HCT116 (cell line): ENCODE results near the gene TSEN34. TPM values are rescaled to one million over a fixed set of nuclear protein-coding genes. Genes with fewer than 3 reads are reported as not detected.

ENCODE experiments used
- ATAC-seq: fragments of 200-7000 bp; cut with Tn5 transposase; 2 replicates; pipeline ENCODE4 v1.9.1; 2020; ENCODE audit warnings: mild to moderate bottlenecking, moderate library complexity
- BruUV-seq: library from RNA; stranded (reverse); fragments of 400-500 nt; replicated peaks from 2 replicates; lab custom pipeline; 2021; lab: Mats Ljungman, UMichigan
- CTCF ChIA-PET: fragments of 300-600 bp; sonication (Branson Sonifier 250); formaldehyde crosslinking; loops from one replicate; lab custom pipeline; 2021; ENCODE audit warnings: antibody characterized with exemption; lab: Charles Lee
- POLR2A ChIA-PET: fragments of 300-600, 350-600 bp; sonication (Branson Sonifier 250); formaldehyde crosslinking; loops from one replicate; lab custom pipeline; 2021; ENCODE audit warnings: antibody characterized with exemption; lab: Charles Lee
- RAD21 ChIA-PET, 2 experiments: fragments of 300-600 bp; sonication (Branson Sonifier 250); formaldehyde crosslinking; loops; one replicate each; lab custom pipeline; 2023; ENCODE audit warnings: low total read pairs in 2 of 2; ENCODE audit not compliant: uncharacterized antibody in 2 of 2, unreplicated experiment in 2 of 2, low non-redundant PET in 1 of 2; lab: Charles Lee
- DNase-seq: peaks from one replicate; pipeline ENCODE4 v3.0.0-alpha.2; 2010; ENCODE audit warnings: low read depth, low spot score
- H2AFZ ChIP-seq: fragments of 200-600 bp; shearing (Covaris generic), sonication (generic); 2 replicates; pipeline ENCODE4 v1.6.1; 2017; ENCODE audit warnings: low read depth, mixed run types, mixed read lengths, antibody characterized with exemption, low read length; ENCODE audit not compliant: poor library complexity, severe bottlenecking
- H3K27ac ChIP-seq: 2 replicates; pipeline ENCODE4 v1.5.1; 2012; ENCODE audit warnings: low read depth, low read length
- H3K27me3 ChIP-seq: fragments of 200-600 bp; sonication (generic); 2 replicates; pipeline ENCODE4 v1.6.1; 2016; ENCODE audit warnings: mixed run types, low read length, mixed read lengths; ENCODE audit not compliant: insufficient read depth
- H3K36me3 ChIP-seq, 2 experiments: fragments of 200-500 bp in 1 of 2; fragments of 200-600 bp in 1 of 2; sonication (Bioruptor generic) in 1 of 2; sonication (generic) in 1 of 2; 2 replicates each; pipeline versions ENCODE4 v1.5.1 to v1.6.1; 2014 to 2016; ENCODE audit warnings: low read length in 2 of 2, inconsistent platforms in 1 of 2, mixed read lengths in 1 of 2, mixed run types in 1 of 2; ENCODE audit not compliant: insufficient read depth in 2 of 2, control insufficient read depth in 1 of 2
- H3K4me1 ChIP-seq, 2 experiments: fragments of 200-600 bp in 1 of 2; sonication (generic) in 1 of 2; 2 replicates each; pipeline versions ENCODE4 v1.5.1 to v1.6.1; 2012 to 2017; ENCODE audit warnings: low read length in 2 of 2, inconsistent platforms in 1 of 2, mild to moderate bottlenecking in 1 of 2, mixed read lengths in 1 of 2, mixed run types in 1 of 2, moderate library complexity in 1 of 2; ENCODE audit not compliant: insufficient read depth in 2 of 2, control insufficient read depth in 1 of 2
- H3K4me2 ChIP-seq: fragments of 200-600 bp; sonication (generic); 2 replicates; pipeline ENCODE4 v1.6.1; 2017; ENCODE audit warnings: mixed run types, low read length, mixed read lengths
- H3K4me3 ChIP-seq, 2 experiments: fragments of 200-600 bp in 1 of 2; sonication (generic) in 1 of 2; replicated peaks in 1 of 2; 2 replicates each; pipeline ENCODE4 v1.5.1; 2011 to 2016; ENCODE audit warnings: low read length in 2 of 2, control low read depth in 1 of 2, low read depth in 1 of 2, mild to moderate bottlenecking in 1 of 2, mixed read lengths in 1 of 2, mixed run types in 1 of 2
- H3K79me2 ChIP-seq: fragments of 200-600 bp; sonication (generic); 2 replicates; pipeline ENCODE4 v1.6.1; 2017; ENCODE audit warnings: mild to moderate bottlenecking, mixed run types, low read length, moderate library complexity, mixed read lengths; ENCODE audit not compliant: insufficient read depth
- H3K9ac ChIP-seq: fragments of 200-600 bp; sonication (generic); 2 replicates; pipeline ENCODE4 v1.6.1; 2016; ENCODE audit warnings: low read length, mixed read lengths
- H3K9me2 ChIP-seq: fragments of 200-600 bp; sonication (generic), shearing (Covaris generic); 2 replicates; pipeline ENCODE4 v1.6.1; 2017; ENCODE audit warnings: mixed run types, mild to moderate bottlenecking, moderate library complexity; ENCODE audit not compliant: insufficient read depth
- H3K9me3 ChIP-seq, 2 experiments: fragments of 200-500 bp in 1 of 2; fragments of 200-600 bp in 1 of 2; sonication (Bioruptor generic) in 1 of 2; sonication (generic) in 1 of 2; 2 replicates each; pipeline ENCODE4 v1.6.1; 2014 to 2017; ENCODE audit warnings: low read length in 2 of 2, mixed read lengths in 2 of 2, inconsistent platforms in 1 of 2, low read depth in 1 of 2, mild to moderate bottlenecking in 1 of 2, mixed run types in 1 of 2, moderate library complexity in 1 of 2; ENCODE audit not compliant: control insufficient read depth in 1 of 2, insufficient read depth in 1 of 2
- H4K20me1 ChIP-seq: fragments of 200-600 bp; sonication (generic), shearing (Covaris generic); 2 replicates; pipeline ENCODE4 v1.6.1; 2017; ENCODE audit warnings: mixed run types, mild to moderate bottlenecking, moderate library complexity; ENCODE audit not compliant: insufficient read depth
- CEBPB ChIP-seq: IDR thresholded peaks from 2 replicates; pipeline ENCODE4 v1.6.1; 2012; ENCODE audit warnings: low read depth
- CTCF ChIP-seq, 3 experiments: fragments of 200-600 bp in 1 of 3; sonication (generic) in 1 of 3; IDR thresholded peaks in 2 of 3; conservative IDR thresholded peaks in 1 of 3; 2 replicates each; pipeline ENCODE4 v1.5.1; 2012 to 2017; ENCODE audit warnings: low read depth in 2 of 3, low read length in 2 of 3, antibody characterized with exemption in 1 of 3, borderline replicate concordance in 1 of 3, control low read depth in 1 of 3, mild to moderate bottlenecking in 1 of 3, mixed read lengths in 1 of 3, mixed run types in 1 of 3, moderate library complexity in 1 of 3; ENCODE audit not compliant: insufficient read depth in 1 of 3
- ELF1 ChIP-seq: IDR thresholded peaks from 2 replicates; pipeline ENCODE4 v1.6.1; 2012; ENCODE audit warnings: low read depth, borderline replicate concordance
- JUND ChIP-seq: IDR thresholded peaks from 2 replicates; pipeline ENCODE4 v1.6.1; 2012
- MAX ChIP-seq: IDR thresholded peaks from 2 replicates; pipeline ENCODE4 v1.6.1; 2012
- POLR2A ChIP-seq: IDR thresholded peaks from 2 replicates; pipeline ENCODE4 v1.7.0; 2011; ENCODE audit warnings: borderline replicate concordance; ENCODE audit not compliant: insufficient read depth, insufficient read length; ENCODE audit errors: extremely low read depth
- POLR2AphosphoS5 ChIP-seq: IDR thresholded peaks from 2 replicates; pipeline ENCODE4 v1.6.1; 2011; ENCODE audit warnings: mild to moderate bottlenecking, low read depth, low read length, moderate library complexity
- REST ChIP-seq: IDR thresholded peaks from 2 replicates; pipeline ENCODE4 v1.6.1; 2012; ENCODE audit warnings: low read depth
- SIN3A ChIP-seq: IDR thresholded peaks from 2 replicates; pipeline ENCODE4 v1.6.1; 2012; ENCODE audit warnings: low read depth
- ZFX ChIP-seq: fragments of 450-650 bp; IDR thresholded peaks from 2 replicates; pipeline ENCODE4 v1.6.1; 2017
- intact Hi-C: fragments of 100-400 bp; cut with micrococcal nuclease; formaldehyde crosslinking; loops from 2 replicates; pipeline ENCODE4 v1.10.0; 2022
- total RNA-seq: library from RNA; stranded (reverse); gene quantifications from one replicate; pipeline ENCODE4 v1.2.1, GENCODE V29; 2021; ENCODE audit not compliant: unreplicated experiment

Gene TSEN34
- total RNA-seq, 1 experiment from 2014 or later, result 99.9 TPM

GRCh38 chr19:54207676-54207982 lies 16.5 kb downstream of the TSEN34 start:
- POLR2A ChIA-PET, result interaction anchor here (1.0 kb wide), 1 partner anchor 17 kb away, joined by 3 read pairs; the partner anchor contains the start of gene TSEN34
- Histone ChIP-seq H3K4me2 (no peak overlapping the region), H2AFZ (no peak overlapping the region), H3K9me2 (no peaks in the 10 kb centered on the region), H3K4me1 (peaks cover 13 to 52% of the 10 kb centered on the region in 2 experiments), H3K4me3 (no peak overlapping the region), H4K20me1 (peaks cover 61% of the 10 kb centered on the region; the same call in 1 of the 2 replicates), H3K36me3 (peaks cover 43 to 56% of the 10 kb centered on the region in 2 experiments), H3K9ac (peak overlapping the region; percentile 1; the same call in 1 of the 2 replicates), H3K27me3 (no peaks in the 10 kb centered on the region), H3K79me2 (peaks cover 54% of the 10 kb centered on the region)
- CTCF ChIA-PET, result no interaction called here
- RAD21 ChIA-PET, result no interaction called here
- ATAC-seq, result no peak
- intact Hi-C loops, result no loop called here
- no TSS peak for BruUV-seq
- DNase-seq, result no peak
- TF ChIP-seq ZFX (no peak), POLR2A (no peak), REST (no peak)
- TF ChIP-seq, all 23 proteins: peak for 0
- Histone ChIP-seq H3K27ac (0 out of 2 replicates have a peak overlapping the region, but pooled peaks have one; percentile 18), H3K9me3 (no peaks in the 10 kb centered on the region)

GRCh38 chr19:54207983-54208783 lies 17.1 kb downstream of the TSEN34 start:
- Histone ChIP-seq H3K27ac (peak overlapping the region; percentile 18; the same call in 1 of the 2 replicates), H3K36me3 (peaks cover 37 to 50% of the 10 kb centered on the region in 2 experiments), H3K9ac (peak overlapping the region; percentile 1; the same call in 1 of the 2 replicates), H3K4me1 (peaks cover 9 to 47% of the 10 kb centered on the region in 2 experiments), H2AFZ (no peak overlapping the region), H3K9me2 (no peaks in the 10 kb centered on the region), H3K79me2 (peaks cover 49% of the 10 kb centered on the region), H4K20me1 (peaks cover 55% of the 10 kb centered on the region; the same call in 1 of the 2 replicates)
- ATAC-seq (peak; percentile 37), DNase-seq (no peak)
- ChIA-PET CTCF (no interaction called here), RAD21 (no interaction called here)
- peak; percentile 17 for TF ChIP-seq POLR2A
- peak; percentile 30; the same call in 1 of the 2 replicates for TF ChIP-seq JUND
- TF ChIP-seq CEBPB, result no peak
- no peak for TF ChIP-seq ZFX
- TF ChIP-seq ELF1, result no peak
- no peak; the same call in 1 of the 2 replicates for TF ChIP-seq POLR2AphosphoS5
- peak; percentile 59 for TF ChIP-seq SIN3A
- TF ChIP-seq MAX, result no peak; the same call in 1 of the 2 replicates
- TF ChIP-seq CTCF (IDR thresholded peaks at IDR 0.05 in 2 of 3, conservative IDR thresholded peaks at IDR 0.05 in 1 of 3; ENCODE audit: borderline replicate concordance in 1 of 3, insufficient read depth in 1 of 3, low read depth in 2 of 3, low read length in 2 of 3), result no peak
- TF ChIP-seq, all 23 proteins: peak for 3
- POLR2A ChIA-PET, result interaction anchor here (1.0 kb wide), 1 partner anchor 17 kb away, joined by 3 read pairs; the partner anchor contains the start of gene TSEN34
- no peaks in the 10 kb centered on the region for H3K9me3 ChIP-seq
- intact Hi-C loops, result no loop called here
- BruUV-seq, result no TSS peak
- no peak overlapping the region for H3K4me2 ChIP-seq
- H3K27me3 ChIP-seq, result no peaks in the 10 kb centered on the region
- H3K4me3 ChIP-seq, result no peak overlapping the region
